Skeletal muscle cell (primary cell): ENCODE measurements around the gene CHAC2.

Experiments
- DNase-seq: peaks from one replicate; pipeline ENCODE4 v3.0.0-alpha.2; 2010; ENCODE audit warnings: low read depth
- H3K4me3 ChIP-seq: 2 replicates; pipeline ENCODE4 v1.5.1; 2011; ENCODE audit warnings: low read depth, mild to moderate bottlenecking, control low read depth, low read length, moderate library complexity

Gene CHAC2

DNA sequence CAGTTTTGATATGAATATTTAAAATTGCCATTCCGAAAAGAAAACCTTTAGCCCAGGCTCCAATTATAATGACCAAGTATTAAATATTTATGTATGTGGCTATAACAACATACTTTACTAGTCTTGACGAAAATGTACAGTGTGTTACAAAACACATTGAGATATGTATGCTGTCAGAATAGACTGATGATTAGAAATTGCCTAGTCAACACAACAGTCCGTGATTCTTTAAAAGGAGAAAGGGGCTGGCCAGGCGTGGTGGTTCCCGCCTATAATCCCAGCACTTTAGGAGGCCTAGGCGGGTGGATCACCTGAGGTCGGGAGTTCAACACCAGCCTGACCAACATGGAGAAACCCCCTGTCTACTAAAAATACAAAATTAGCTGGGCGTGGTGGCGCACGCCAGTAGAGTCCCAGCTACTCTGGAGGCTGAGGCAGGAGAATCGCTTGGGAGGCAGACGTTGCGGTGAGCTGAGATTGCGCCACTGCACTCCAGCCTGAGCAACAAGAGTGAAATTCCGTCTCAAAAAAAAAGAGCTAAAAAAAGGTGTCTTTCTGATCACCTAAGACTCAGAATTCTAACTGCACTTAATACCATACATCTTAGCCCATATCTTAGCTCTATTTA lies 1.8 kb downstream of the CHAC2 start:
- no peak for DNase-seq
- H3K4me3 ChIP-seq: no peak overlapping the region

- DNase-seq: no peak
- no peak overlapping the region for H3K4me3 ChIP-seq
Observed at GRCh38 chr2:53770264-53770663, 2.7 kb downstream of the CHAC2 start.

GRCh38 chr2:53777134-53777533 lies 9.5 kb downstream of the CHAC2 start:
- no peak overlapping the region for H3K4me3 ChIP-seq
- DNase-seq: no peak

GRCh38 chr2:53778536-53779162 lies 11.0 kb downstream of the CHAC2 start:
- no peak for DNase-seq
- no peak overlapping the region for H3K4me3 ChIP-seq

GRCh38 chr2:53780056-53780455 lies 12.5 kb downstream of the CHAC2 start:
- no peak for DNase-seq
- H3K4me3 ChIP-seq: no peak overlapping the region

DNA sequence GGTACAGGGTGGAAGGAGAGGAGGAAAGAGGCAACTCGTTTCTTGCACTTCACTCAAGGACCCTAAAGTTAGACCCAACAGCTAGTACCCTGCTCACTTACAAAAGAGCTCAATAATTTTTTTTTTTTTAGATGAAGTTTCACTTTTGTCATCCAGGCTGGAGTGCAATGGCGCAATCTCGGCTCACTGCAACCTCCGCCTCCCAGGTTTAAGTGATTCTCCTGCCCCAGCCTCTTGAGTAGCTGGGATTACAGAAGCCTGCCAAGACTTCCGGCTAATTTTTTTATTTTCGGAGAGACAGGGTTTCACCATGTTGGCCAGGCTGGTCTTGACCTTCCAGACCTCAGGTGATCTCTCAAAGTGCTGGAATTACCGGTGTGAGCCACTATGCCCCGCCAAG lies 15.1 kb downstream of the CHAC2 start:
- no peak for DNase-seq
- H3K4me3 ChIP-seq: no peak overlapping the region

DNA sequence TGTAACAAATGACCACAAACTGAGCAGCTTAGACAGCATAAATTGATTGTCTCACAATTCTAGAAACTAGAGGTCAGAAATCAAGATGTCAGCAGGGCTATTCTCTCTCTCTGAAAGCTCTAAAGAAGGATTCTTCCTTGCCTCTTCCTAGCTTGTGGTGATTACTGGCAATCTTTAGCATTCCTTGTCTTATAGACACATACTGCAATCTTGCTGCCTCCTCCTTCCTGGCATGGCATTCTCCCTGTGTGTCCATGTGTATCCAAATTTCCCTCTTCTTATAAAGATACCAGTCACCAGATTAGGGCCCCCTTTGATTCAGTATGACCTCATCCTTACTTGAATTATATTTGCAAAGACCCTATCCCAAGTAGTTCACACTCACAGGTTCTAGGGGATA lies 16.8 kb downstream of the CHAC2 start:
- DNase-seq: no peak

DNA sequence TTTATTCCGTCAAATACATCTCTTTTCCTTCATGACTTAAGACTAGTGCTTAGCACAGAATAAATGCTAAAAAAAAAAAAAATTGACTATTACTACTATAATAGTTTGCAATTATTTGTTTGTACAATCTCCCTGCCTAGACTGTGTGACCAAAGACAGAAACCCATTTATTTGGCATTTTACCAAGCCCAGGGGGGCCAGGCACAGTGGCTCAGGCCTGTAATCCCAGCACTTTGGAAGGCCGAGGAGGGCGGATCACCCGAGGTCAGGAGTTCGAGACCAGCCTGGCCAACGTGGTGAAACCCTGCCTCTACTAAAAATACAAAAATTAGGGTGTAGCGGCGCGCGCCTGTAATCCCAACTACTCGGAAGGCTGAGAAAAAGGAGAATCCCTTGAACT lies 17.8 kb downstream of the CHAC2 start:
- peak overlapping the region; percentile 100 for H3K4me3 ChIP-seq
- DNase-seq: no peak

More for the DNA sequence above, 16.8 kb downstream of the CHAC2 start:
- H3K4me3 ChIP-seq: no peak overlapping the region

- H3K4me3 ChIP-seq: peak overlapping the region; percentile 100
- no peak for DNase-seq
Observed at GRCh38 chr2:53786352-53786704, 18.7 kb downstream of the CHAC2 start.

DNA sequence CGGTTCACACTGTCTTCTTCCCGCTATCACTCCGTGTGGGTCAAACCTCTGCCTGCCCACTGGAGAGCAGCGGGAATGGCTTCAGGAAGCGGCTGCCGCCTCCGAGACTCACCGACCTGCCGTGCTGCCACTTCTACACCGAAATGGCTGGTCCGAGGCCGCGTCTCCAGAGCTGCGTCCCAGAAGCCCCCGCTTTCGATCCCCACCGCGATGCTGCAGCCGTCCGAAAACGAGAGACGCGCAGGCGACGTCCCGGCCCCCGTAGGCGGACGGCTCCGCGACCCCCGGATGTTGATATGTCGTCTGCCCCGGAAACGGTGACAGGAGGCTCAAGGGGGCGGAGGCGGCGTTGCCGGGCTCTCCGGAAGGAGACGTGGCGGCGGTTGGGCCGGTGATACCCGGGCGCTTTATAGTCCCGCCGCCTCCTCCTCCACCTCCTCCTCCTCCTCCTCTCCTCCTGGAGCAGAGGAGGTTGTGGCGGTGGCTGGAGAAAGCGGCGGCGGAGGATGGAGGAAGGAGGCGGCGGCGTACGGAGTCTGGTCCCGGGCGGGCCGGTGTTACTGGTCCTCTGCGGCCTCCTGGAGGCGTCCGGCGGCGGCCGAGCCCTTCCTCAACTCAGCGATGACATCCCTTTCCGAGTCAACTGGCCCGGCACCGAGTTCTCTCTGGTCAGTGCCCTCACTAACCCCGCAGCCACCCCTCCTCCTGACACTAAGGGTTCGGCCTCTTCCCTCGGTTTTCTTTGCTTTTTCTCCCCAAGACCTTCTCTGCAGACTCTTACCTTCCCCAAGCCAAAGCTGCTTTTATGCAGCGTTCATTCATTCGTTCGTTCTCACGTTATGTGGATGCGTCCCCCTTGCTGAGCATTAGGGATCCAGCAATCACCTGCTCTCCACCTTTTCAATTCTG lies 19.4 kb downstream of the CHAC2 start, which contains the start of the genes ASB3 and ERLEC1:
ASB3 (minus strand) TSS at position 249 of the 909 bp plus-strand sequence. CDS start 21,381 bp downstream, outside the sequence.
ERLEC1 (plus strand) TSS at position 340 of the 909 bp plus-strand sequence; CDS start at position 507, 167 bp downstream.
- peak; percentile 54 for DNase-seq
- H3K4me3 ChIP-seq: peak within 1 kb of the TSS; percentile 100

DNA sequence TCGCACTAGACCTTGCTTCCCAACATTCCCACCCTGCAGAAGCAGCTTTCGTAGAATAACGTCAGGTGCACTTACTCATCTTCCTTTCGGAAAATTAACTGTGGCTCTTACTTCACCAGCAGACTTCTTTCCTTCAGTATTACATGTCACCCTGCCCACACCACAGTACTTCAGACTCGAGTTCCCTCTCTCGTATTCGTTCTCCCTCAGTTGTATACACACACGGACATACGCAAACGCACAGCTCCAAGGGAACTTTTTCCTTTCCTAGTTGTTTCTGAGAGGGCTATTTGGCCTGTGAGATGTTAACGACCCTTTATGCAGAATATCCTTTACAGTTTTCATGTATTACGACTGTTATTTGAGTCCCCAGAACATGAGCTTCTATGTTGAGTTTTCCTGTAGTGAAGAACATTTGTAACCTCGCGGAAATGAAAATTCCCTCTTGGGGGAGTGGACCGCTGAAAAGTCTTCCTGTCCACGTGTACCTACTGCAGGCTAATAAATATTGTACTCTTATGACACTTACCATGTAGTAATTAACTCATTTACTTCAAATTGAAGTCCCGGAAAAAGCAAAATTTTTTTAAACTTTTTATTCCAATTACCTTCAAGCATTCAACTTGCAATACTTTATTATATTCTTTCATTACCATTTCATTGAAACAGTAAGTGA lies 20.1 kb downstream of the CHAC2 start:
- DNase-seq: no peak
- peak overlapping the region; percentile 100 for H3K4me3 ChIP-seq

DNA sequence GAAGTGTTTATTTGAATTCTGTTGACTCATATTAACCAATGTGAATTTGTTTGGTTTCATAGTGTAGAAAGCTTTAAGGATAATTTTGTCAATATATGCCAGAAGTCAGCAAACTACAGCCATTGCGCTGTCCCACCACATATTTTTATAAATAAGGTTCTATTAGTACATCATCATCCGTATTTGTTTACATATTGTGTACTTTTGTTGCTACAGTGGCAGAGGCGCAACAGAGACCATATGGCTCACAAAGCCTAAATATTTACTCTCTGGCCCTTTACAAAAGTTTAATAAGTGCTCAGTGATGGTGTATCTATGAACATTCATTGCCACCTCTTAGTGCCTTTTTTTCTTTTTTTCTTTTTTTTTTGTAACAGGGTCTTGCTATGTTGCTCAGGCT lies 25.7 kb downstream of the CHAC2 start:
- DNase-seq: no peak

GRCh38 chr2:53793821-53794220 lies 26.2 kb downstream of the CHAC2 start:
- DNase-seq: no peak
- no peak overlapping the region for H3K4me3 ChIP-seq

More for the DNA sequence above, 25.7 kb downstream of the CHAC2 start:
- no peak overlapping the region for H3K4me3 ChIP-seq

DNA sequence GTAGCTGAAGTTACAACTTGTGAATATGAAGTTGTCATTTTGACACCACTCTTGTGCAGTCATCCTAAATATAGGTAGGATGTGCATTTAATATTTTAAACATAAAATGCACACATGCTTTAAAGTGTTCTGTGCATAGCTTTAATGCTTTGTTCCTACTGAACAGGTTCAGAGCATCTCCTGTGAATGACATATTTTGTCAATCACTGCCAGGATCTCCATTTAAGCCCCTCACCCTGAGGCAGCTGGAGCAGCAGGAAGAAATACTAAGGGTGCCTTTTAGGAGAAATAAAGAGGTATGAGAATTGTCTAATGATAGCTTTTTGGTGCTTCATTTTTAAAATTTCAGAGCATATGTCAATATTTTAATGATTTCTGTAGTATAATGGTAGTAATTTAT lies 33.9 kb downstream of the CHAC2 start:
- no peak for DNase-seq
- no peak overlapping the region for H3K4me3 ChIP-seq

- no peak overlapping the region for H3K4me3 ChIP-seq
- no peak for DNase-seq
Observed at GRCh38 chr2:53802617-53803151, 35.1 kb downstream of the CHAC2 start.

GRCh38 chr2:53811601-53812000 lies 44.0 kb downstream of the CHAC2 start:
- no peak for DNase-seq
- H3K4me3 ChIP-seq: no peak overlapping the region

- no peak overlapping the region for H3K4me3 ChIP-seq
- no peak for DNase-seq
Observed at GRCh38 chr2:53813151-53813550, 45.5 kb downstream of the CHAC2 start.

DNA sequence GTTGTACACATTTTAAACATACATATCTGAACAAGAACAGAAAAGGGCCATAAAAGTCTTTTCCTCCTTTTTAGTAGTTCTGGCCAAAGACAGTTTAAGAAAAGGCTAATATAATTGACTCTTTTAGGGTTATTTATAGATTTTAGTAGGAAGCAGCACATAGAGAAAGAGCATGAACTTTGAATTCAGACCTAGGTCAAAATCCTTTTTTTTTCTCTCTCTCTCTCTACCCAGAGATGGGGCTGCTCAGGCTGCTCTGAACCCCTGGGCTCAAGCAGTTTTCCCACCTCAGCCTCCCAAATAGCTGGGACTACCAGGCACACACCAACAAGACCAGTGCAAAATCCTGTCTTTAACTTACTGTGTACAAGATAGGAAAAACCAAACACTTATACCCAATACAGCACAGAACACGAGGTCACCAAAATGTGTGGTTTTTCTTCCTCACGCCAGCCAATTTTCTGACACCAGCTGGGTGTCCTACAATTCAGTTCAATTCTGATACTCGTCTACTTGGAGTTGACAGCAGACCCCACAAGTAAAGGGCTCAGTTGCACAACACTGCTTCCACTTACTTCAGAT lies 51.3 kb downstream of the CHAC2 start:
- DNase-seq: no peak
- H3K4me3 ChIP-seq: no peak overlapping the region

DNA sequence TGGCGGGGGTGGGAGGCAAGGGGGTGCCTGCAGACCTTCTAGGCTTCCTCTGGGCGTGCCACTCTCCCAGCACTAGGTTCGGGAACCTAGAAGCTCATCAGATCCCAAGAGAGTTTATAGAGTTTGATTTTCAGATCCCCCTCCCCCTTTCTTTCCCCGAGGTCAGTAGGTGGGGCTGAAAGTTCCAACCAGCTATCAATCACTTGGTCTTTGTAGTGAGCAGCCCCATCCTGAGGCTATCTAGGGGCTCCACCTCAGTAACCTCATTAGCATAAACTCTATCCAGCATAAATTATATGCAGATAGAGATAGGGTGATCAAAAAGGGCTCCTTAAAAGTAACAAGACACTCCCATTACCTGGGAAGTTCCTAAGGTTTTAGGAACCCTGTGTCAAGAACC lies 52.0 kb downstream of the CHAC2 start:
- no peak overlapping the region for H3K4me3 ChIP-seq
- DNase-seq: no peak
